Endothelial cell (in vitro differentiated cells): Measurements from ENCODE around the gene NTN5. TPM values are rescaled to one million over a fixed set of nuclear protein-coding genes. Genes with fewer than 3 reads are reported as not detected.

Experiments used
- DNase-seq: peaks from one replicate; pipeline ENCODE4 v3.0.0; 2021; ENCODE audit warnings: low spot score
- H3K27ac Mint-ChIP-seq: one replicate; pipeline ENCODE4 v1.8.0; 2021; ENCODE audit warnings: mixed read lengths, inconsistent platforms; ENCODE audit not compliant: unreplicated experiment
- H3K27me3 Mint-ChIP-seq: one replicate; pipeline ENCODE4 v1.8.0; 2021; ENCODE audit warnings: mild to moderate bottlenecking, moderate library complexity, mixed read lengths, inconsistent platforms; ENCODE audit not compliant: unreplicated experiment
- H3K36me3 Mint-ChIP-seq: one replicate; pipeline ENCODE4 v1.8.0; 2021; ENCODE audit warnings: mild to moderate bottlenecking, low read depth, mixed read lengths, inconsistent platforms; ENCODE audit not compliant: unreplicated experiment
- H3K4me1 Mint-ChIP-seq: one replicate; pipeline ENCODE4 v1.8.0; 2021; ENCODE audit warnings: mild to moderate bottlenecking, mixed read lengths, inconsistent platforms; ENCODE audit not compliant: unreplicated experiment
- H3K4me3 Mint-ChIP-seq: one replicate; pipeline ENCODE4 v1.8.0; 2021; ENCODE audit warnings: mild to moderate bottlenecking, mixed read lengths, inconsistent platforms; ENCODE audit not compliant: unreplicated experiment
- H3K9me3 Mint-ChIP-seq: one replicate; pipeline ENCODE4 v1.8.0; 2021; ENCODE audit warnings: mixed read lengths, inconsistent platforms; ENCODE audit not compliant: unreplicated experiment
- total RNA-seq: library from RNA; stranded (reverse); fragmentation: NEBNext Ultra II Directional; extraction: Animal tissue kit (Norgen Biotek cat#: 25700); gene quantifications from one replicate; pipeline ENCODE4 v1.2.1, GENCODE V29; 2021; ENCODE audit not compliant: unreplicated experiment
- TF ChIP-seq, protein P1 (sequence below): fragments of 200-600 bp; sonication (generic); IDR thresholded peaks from one replicate; pipeline ENCODE4 v1.5.0; 2021; ENCODE audit warnings: antibody characterized with exemption; ENCODE audit not compliant: unreplicated experiment

The NTN5 gene
- total RNA-seq, 1 donor from 2014 or later, result 0.21 TPM

DNA sequence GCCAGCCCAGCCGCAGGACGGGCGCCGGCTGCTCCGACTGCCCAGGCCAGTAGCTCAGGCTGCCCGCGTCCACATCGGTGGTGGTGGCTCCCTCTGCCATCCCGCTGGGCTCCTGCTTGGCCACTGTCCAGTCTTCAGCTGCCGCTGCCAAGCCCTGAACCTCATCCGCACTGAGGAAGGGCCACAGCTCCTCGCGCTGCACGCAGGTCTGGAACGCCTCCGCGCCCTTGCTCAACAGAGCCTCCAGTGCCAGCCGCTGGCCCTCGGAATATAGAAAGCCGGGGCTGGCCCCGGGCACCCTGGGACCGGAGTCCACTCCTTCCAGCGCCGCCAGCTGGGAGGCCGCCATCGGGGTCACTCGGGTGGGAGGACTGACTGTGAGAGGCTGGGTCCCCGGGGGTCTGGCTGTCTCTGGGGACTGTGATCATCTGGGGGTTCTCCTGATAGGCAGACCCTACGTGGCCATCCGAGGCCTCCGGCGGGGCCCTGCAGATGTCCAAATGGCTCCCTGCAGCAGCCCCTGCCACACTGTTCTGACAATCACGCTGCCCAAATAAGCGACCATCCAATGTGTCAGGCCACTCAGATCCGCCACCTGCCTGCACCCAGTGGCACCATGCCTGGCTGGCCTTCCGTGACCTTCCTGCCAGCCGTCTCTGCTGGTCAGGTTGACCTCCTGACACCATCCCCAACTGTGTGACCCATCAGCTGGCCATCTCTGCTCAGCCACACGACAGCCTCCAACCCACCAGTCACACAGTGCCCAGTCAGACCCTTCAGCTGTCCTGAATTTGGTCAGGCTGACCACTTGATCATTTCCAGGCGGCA, 59.6 kb downstream of the NTN5 start:
- H3K36me3 Mint-ChIP-seq, result peaks cover 26% of the 10 kb centered on the region

DNA sequence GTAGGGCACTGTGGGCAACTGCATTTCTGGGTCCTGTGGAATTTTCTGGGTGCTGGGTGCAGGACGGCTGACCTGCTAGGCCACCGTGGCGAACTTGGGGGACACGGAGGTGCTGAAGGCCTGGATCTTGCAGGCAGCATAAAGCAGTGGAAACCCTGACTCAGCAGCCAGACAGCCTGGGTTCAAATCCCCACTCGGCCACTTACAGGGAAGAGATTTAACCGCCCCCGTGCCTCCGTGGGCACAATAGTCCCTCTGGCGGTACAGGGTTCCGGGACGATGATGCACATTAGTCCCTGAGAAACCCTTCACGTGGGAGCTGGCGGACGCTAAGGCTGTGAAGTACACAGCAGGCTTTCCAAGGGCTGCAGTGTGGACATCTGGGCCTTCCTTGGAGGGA, 60.9 kb downstream of the NTN5 start:
- peaks cover 21% of the 10 kb centered on the region for H3K36me3 Mint-ChIP-seq
- H3K9me3 Mint-ChIP-seq, result no peaks in the 10 kb centered on the region
- no peak for DNase-seq
- TF ChIP-seq, protein P1, sequence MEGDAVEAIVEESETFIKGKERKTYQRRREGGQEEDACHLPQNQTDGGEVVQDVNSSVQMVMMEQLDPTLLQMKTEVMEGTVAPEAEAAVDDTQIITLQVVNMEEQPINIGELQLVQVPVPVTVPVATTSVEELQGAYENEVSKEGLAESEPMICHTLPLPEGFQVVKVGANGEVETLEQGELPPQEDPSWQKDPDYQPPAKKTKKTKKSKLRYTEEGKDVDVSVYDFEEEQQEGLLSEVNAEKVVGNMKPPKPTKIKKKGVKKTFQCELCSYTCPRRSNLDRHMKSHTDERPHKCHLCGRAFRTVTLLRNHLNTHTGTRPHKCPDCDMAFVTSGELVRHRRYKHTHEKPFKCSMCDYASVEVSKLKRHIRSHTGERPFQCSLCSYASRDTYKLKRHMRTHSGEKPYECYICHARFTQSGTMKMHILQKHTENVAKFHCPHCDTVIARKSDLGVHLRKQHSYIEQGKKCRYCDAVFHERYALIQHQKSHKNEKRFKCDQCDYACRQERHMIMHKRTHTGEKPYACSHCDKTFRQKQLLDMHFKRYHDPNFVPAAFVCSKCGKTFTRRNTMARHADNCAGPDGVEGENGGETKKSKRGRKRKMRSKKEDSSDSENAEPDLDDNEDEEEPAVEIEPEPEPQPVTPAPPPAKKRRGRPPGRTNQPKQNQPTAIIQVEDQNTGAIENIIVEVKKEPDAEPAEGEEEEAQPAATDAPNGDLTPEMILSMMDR, result no peak
- H3K27me3 Mint-ChIP-seq, result peaks cover 12% of the 10 kb centered on the region
- H3K27ac Mint-ChIP-seq, result no peak overlapping the region
- H3K4me3 Mint-ChIP-seq, result no peak overlapping the region
- peaks cover 13% of the 10 kb centered on the region for H3K4me1 Mint-ChIP-seq

More for the DNA sequence above, 59.6 kb downstream of the NTN5 start:
- H3K9me3 Mint-ChIP-seq, result no peaks in the 10 kb centered on the region
- H3K27me3 Mint-ChIP-seq, result peaks cover 12% of the 10 kb centered on the region
- TF ChIP-seq, protein P1, result no peak
- H3K4me3 Mint-ChIP-seq, result no peak overlapping the region
- DNase-seq, result no peak
- peaks cover 22% of the 10 kb centered on the region for H3K4me1 Mint-ChIP-seq
- peak overlapping the region; percentile 82 for H3K27ac Mint-ChIP-seq

Other genes with a start within 250 kb of the NTN5 start
- gene GRWD1, start 227.0 kb downstream of the NTN5 start, total RNA-seq, result 38.4 TPM
- gene KCNJ14, start 217.4 kb downstream of the NTN5 start, total RNA-seq, result 0.95 TPM
- gene CYTH2, start 203.6 kb downstream of the NTN5 start, total RNA-seq, result 165 TPM
- 3.0 TPM for gene LMTK3, start 161.2 kb downstream of the NTN5 start, total RNA-seq
- 0.62 TPM for gene SULT2B1, start 120.8 kb downstream of the NTN5 start, total RNA-seq
- gene SPACA4, start 66.3 kb downstream of the NTN5 start, total RNA-seq, result not detected
- 0.64 TPM for gene FAM83E, start 57.9 kb downstream of the NTN5 start, total RNA-seq
- 1,683 TPM for gene RPL18, start 53.8 kb downstream of the NTN5 start, total RNA-seq
- gene SPHK2, start 53.5 kb downstream of the NTN5 start, total RNA-seq, result 24.7 TPM
- gene DBP, start 35.6 kb downstream of the NTN5 start, total RNA-seq, result 4.3 TPM
- 11.9 TPM for gene CA11, start 26.8 kb downstream of the NTN5 start, total RNA-seq
- gene FUT2, start 23.0 kb upstream of the NTN5 start, total RNA-seq, result 1.5 TPM
- gene MAMSTR, start 46.7 kb upstream of the NTN5 start, total RNA-seq, result 1.5 TPM
- 192 TPM for gene RASIP1, start 67.6 kb upstream of the NTN5 start, total RNA-seq
- gene IZUMO1, start 73.9 kb upstream of the NTN5 start, total RNA-seq, result 3.3 TPM
- 5.7 TPM for gene FUT1, start 79.6 kb upstream of the NTN5 start, total RNA-seq
- gene FGF21, start 82.5 kb upstream of the NTN5 start, total RNA-seq, result not detected
- 35.0 TPM for gene BCAT2, start 138.0 kb upstream of the NTN5 start, total RNA-seq
- 65.6 TPM for gene HSD17B14, start 163.5 kb upstream of the NTN5 start, total RNA-seq
- 14.1 TPM for gene PLEKHA4, start 195.6 kb upstream of the NTN5 start, total RNA-seq
- gene PPP1R15A, start 199.4 kb upstream of the NTN5 start, total RNA-seq, result 65.8 TPM
- gene TULP2, start 225.7 kb upstream of the NTN5 start, total RNA-seq, result 4.3 TPM
- 244 TPM for gene NUCB1, start 227.3 kb upstream of the NTN5 start, total RNA-seq